SHP77 (cell line): ENCODE measurements around the gene AFDN.

Experiments
- DNase-seq, 2 experiments: peaks; one replicate each; lab custom pipeline; 2025; lab: John Stamatoyannopoulos, UW

Gene AFDN, protein sequence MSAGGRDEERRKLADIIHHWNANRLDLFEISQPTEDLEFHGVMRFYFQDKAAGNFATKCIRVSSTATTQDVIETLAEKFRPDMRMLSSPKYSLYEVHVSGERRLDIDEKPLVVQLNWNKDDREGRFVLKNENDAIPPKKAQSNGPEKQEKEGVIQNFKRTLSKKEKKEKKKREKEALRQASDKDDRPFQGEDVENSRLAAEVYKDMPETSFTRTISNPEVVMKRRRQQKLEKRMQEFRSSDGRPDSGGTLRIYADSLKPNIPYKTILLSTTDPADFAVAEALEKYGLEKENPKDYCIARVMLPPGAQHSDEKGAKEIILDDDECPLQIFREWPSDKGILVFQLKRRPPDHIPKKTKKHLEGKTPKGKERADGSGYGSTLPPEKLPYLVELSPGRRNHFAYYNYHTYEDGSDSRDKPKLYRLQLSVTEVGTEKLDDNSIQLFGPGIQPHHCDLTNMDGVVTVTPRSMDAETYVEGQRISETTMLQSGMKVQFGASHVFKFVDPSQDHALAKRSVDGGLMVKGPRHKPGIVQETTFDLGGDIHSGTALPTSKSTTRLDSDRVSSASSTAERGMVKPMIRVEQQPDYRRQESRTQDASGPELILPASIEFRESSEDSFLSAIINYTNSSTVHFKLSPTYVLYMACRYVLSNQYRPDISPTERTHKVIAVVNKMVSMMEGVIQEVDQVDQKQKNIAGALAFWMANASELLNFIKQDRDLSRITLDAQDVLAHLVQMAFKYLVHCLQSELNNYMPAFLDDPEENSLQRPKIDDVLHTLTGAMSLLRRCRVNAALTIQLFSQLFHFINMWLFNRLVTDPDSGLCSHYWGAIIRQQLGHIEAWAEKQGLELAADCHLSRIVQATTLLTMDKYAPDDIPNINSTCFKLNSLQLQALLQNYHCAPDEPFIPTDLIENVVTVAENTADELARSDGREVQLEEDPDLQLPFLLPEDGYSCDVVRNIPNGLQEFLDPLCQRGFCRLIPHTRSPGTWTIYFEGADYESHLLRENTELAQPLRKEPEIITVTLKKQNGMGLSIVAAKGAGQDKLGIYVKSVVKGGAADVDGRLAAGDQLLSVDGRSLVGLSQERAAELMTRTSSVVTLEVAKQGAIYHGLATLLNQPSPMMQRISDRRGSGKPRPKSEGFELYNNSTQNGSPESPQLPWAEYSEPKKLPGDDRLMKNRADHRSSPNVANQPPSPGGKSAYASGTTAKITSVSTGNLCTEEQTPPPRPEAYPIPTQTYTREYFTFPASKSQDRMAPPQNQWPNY (N-terminal part only)

DNA sequence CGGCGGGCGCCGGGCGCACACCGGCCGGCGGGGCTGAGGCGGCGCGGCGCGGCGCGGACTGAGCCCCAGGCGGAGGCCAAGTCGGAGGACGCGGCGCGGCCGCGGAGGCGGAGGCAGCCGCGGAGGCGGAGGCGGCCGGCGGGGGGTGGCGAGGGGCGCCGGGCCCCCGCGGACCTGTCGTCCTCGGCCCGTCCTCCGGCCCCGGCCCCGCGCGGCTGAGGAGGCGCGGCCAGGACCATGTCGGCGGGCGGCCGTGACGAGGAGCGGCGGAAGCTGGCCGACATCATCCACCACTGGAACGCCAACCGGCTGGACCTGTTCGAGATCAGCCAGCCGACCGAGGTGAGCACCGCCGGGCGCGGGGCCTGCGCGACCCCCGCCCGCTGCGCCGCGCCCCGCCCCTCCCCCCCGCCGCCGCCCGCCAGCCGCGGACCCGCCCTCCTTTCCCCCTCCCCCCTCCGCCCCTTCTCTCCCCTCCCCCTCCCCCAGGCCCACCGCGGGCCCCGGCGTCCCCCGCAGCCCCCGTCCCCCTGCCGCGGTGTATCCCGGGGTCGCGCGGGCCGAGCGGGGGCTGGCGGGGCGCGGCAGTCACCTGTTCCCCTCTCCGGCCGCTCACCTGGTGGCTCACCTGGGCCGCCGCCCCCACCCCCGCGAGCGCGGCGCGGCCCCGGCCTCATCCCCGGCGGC is at the start of gene AFDN:
TSS of gene AFDN (plus strand) at position 16 of the 687 bp plus-strand sequence. CDS start at position 238, 222 bp downstream.
- no peak for DNase-seq

DNA sequence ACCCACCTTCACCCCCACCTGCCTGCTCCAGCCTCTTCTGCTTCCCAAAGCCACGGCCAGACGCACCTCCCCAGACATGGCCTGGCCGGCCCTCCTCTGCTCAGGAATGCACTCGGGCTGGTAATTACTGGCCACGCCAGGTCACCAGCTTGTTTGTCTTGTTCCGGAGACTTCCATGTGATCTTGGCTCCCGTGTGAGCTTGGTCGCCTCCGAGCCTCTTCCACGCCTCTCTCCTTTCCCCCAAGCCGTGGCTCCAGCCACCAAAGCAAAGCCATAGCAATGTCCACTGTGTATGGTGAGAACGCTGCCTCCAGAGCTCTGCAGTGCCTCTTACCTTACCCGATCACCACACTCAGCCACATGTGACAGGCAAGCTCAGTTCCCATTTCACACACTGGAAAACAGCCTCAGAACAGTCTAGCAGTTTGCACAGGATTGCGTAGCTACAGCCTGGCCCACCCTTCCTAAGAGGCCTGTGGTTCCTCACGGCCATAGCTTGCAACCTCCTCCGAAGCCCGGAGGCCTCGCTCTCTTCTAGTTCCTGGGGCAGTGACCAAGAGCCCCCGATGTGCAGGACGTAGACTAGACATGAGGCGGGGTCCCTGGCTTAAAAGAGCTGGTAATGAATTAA is 48.1 kb upstream of the AFDN start:
- no peak for DNase-seq

DNA sequence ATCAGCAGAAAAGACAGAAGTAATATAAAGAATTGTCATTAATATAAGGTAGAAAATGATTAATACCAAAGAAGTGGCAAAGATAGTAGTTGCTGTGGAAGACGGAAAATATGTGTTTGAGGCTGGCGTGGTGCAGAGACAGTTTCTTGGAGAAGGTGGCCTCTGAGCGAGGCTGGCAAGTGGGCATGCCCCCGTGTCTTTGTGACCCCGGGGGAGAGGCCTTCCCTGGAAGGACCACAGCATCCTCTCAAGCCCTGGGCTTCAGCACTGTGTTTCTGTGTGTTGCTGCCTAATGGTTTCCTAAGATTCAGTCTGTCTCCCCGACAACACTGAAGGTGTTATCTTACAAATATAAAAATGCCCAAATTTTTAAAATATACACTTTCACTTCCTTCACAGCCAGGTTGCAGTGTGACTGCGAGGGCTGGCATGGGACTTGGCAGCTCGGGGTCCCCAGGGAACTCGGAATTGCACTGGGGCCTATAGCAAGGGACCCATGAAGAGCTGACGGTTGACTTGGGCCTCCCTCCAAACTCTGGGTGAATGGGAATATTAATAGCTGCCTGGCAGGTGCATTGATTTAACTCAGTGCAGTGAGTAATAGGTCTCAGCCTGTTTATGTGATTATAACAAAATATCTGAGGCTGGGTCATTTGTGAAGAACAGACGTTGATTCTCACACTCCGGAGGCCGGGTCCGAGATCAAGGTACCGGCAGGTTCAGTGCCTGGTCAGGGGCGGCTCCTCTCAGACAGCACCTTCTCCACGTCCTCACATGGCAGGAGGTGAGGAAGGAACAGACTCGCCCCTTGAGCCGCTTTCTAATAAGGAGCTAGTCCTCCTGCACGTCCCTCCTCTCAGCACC is 47.4 kb upstream of the AFDN start:
- no peak for DNase-seq

DNA sequence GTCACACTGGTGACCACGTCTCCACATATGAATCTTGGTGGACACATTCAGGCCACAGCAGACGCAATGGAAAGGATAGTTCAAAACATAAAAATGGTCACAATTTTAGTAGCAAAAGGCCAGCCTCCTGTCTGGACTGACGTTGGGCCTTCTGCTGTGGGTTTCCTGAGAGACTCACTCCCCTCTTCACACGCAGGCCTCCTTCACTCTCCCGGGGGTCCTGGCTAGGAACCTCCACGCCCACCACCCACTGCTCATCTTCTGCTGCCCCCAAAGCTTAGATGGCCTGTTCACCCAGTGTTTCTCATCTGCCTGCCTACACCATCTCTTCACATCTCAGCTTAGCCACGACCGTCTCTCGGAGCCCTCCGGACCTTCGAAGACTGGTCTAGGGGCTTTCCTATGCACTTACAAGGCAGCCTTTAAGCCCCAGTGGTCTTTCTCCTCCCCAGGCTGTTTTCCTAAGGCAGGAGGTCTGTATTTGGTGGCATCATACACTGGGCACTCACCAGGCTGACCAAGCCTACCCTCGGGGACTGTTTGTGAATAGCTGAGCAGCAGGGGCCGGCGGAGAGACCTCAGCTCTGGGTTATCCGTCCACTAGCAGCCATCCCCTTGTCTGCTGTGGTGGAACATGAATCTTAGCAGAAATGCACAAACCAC is 46.6 kb upstream of the AFDN start:
- no peak for DNase-seq

DNA sequence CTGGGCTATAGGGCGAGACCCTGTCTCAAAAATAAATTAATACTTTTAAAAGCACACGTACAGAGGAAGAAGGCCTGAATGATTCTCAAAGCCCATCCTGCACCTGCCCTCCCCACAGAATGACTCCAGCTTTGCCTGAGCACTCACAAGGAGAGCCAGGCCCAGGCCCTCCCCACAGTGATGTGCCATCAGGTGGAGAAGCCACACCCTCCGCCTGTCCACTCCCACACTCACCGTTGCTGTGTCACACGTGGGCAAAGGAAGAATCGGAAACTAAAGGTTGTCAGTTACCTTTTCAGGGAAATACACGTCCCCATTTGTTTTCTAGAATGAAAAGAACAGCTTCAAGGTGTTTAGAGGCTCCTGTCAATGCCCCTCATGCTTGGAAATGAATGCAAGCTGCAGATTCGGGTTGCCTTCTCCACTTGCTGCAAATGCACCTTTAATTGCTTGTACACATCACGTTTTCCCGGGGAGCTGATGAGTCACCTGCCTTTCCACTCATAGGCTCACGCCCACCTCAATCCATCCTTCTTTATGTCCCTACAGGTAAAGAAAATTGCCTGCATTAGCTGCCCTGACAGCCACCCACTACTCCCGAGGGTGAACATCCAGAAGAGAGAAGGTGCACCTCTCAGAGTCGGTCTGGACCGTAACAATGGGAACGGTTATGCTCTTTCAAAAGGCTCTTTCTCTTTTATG is 45.5 kb upstream of the AFDN start:
- no peak for DNase-seq

DNA sequence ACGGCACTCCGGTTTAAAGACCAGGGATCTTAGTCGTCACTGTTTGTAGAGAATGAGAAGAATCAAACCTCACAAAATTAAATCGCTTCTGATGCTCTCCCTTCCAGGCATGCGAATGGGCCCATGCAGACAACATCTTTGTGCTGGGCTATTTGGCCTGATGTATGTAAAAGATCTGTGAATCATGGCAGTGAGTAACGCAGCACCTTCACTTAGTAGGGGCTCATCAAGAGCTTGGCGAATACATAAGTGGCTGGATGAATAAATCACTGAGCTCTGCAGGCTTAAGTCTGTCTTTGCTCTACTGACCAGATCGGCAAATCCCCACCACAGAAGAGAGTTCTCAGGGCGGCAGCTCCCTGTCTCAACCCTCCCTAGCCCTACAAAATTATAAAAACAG is 44.8 kb upstream of the AFDN start:
- no peak for DNase-seq

DNA sequence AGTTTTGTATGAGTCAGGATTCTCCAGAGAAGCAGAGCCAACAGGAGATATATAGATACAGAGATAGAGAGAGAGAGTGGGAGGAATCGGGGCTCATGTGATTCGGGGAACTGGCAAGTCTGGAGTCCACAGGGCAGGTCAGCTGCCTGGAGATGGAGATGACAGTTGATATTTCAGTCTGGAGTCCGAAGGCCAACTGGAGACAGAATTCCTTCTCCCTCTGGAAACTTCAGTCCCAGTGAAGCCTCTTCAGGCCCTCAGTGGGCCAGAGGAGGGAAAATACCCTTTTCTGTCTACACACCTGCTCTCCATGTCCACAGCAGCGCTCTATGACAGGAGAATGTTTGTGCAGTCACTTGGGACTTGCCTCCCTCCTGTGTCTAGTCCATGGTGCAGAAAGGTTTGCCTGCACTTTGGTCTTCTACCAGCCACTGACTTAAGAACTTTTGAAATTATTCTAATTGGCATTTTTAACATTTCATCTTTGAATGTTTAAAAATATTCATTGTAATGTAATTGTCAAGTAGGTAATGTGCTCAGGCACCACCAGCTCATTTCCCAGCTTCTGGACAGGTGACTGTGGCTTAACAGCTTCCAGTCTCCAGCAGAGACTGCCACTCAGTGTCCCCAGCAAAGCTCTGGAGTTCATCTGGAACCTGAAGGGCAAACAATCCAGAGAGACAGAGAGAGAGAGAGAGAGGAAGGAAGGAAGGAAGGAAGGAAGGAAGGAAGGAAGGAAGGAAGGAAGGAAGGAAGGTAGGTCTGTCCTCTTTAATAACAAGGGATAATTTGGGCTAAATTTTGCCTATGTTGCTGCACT is 43.8 kb upstream of the AFDN start:
- DNase-seq = no peak

DNA sequence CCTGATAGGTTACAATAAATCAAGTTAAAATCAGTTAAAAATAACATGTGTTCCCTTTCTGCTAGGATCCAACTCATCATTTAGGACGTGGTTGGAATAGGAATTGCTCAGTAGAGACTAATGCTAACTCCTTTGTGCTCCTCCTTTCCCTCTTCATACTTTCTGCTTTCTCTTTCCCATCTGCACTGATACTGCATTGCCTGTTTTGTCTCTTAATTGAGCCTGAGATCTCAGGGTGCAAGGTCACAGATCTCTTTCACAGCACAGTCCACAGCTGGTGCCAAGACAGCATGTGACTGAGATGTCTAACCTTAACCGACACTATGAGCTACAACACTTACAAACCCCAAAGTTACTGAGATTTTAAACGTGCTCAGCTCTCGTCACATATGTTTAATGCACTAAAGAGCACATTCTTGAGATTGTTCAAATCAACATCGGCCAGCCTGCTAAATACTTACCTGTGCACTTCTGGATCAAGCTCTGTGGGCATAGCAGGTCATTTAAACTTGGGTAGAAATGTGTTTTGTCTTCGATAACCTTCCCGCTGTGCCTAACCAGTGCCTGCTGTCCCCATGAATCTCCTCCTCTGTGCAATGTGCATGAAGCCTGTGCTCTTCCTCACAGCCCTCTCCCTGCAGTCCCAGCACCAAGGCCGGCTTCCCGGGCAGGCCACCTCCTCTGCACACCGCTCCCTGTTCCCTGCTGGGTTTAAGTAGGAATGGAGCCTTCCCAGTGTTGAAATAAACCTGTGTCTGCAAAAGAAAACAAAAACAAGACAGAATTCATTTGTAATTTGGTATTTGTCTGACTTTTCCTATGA is 39.6 kb upstream of the AFDN start:
- DNase-seq = no peak

DNA sequence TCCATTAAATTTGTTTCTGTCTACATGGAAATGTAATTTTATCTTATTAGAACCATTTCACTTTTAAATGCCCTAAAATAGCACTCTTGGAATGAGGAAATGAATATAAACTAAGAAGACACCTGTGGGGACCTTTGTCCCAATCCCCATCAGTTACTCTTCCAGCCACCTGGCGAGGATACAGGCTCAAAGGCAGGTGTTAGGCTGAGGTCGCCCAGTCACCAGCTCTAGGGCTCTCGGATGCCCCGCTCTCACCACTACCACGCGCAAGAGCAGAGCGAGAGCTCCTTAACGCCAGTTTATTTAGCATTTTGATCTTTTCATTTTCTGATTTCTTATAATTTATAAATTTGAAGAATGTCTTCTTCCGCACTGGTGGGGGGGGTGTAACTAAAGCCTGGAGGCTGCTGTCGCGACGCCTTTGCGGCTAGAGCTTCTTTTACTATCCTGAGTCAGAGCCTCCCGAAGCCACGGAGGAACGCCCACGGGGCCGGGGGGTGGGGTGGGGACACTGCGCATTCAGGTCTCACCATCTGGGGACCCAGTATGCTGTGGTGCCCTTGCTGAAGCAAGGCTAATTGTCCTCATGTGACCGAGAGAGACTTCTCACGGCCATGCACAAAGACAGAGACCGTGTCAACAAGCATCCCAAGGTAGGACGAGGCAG is 38.7 kb upstream of the AFDN start:
- no peak for DNase-seq

DNA sequence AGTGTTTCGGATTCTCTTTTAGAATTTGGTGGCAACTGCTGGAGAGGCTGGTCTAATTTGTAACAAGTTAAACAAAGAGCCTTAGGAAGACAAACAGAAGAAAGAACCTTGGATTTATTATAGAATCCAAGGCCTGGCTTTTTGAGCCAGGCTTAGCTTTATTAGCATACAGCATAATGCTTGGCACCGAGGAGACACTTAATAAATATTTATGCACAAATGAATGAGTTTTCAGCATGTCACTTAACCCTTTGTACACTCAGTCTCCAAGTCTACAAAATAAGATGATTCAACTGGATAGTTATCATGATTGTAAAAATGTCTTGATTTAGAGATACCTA is 38.2 kb upstream of the AFDN start:
- no peak for DNase-seq

DNA sequence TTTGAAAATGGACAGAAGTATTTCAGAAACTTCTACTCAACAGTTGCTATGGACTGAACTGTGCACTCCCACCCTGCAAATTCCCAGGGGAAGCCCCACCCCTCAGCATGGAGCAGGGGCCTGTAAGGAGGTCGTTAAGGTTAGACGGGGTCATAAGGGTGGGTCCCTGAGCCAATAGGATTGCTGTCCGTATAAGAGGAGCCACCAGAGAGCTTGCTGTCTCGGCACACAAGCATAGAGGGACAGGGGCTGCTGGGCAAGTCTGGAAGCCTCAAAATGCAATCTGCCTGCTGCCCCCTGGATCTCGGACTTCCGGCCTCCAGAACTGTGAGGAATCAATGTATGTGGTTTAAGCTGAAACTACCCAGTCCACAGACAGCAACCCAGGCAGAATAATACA is 37.4 kb upstream of the AFDN start:
- no peak for DNase-seq

DNA sequence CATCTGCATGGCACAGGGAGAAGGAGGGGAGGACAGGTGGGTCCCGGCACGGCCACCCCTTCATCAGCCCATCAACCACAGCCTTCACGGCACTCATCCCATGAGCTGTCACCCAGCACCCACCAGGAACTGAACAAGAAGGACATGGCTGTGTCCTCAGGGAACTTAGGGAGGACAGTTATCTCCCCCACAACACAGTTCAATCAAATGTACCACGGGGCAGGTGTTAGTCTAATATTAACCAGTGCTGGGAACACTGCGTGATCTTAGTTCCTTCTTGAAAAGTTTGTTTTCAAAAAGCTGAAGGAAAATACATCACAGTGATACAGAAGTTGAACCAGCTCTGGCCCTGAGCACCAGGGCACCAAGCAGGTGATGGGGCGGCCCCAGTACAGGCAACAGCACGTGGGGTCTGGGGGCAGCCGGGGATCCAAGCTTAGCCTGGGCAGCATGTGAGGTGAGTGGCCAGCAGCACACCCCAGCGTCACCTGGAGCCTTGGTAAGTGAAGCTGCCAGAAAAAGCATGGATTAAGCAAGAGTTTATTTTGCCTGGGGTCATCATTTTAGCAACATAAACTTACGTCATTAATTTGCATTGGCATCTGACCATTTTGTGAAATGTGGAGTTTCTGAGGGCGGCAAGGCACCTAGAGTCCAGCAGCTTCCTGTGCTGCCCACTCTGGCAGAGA is 35.5 kb upstream of the AFDN start:
- DNase-seq = peak in 1 of 2 experiments; percentile 19

DNA sequence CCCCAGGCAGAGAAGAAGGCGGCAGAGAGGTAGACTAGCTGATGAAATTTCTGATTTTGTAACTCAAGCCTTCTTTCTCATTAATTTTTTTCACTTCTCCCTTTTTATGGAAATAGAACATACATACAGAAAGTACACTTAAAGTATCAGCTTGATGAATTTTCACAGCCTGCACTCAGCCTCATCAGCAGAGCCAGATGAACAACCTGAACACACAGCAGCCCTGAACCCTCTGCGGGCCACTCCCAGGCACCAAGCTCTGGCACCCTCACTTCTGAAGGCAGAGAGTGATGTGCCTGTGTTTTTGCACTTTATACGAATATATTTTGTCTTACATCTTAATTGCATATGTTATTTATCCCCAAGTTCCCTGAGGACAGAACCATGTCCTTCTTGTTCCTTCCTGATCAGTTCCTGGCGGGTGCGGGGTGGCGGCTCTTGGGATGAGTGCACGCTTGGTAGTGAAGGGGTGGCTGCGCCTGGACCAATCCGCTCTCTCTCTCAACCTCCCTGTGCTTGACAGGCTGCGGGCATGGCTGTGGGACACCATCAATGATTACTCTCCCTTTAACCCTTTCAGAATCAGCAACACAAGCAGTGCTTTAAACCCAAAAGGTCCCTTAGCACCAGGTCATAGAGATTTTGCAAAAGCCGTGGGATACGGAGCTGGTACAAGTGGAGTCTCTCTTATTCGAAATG is 34.8 kb upstream of the AFDN start:
- DNase-seq = no peak

DNA sequence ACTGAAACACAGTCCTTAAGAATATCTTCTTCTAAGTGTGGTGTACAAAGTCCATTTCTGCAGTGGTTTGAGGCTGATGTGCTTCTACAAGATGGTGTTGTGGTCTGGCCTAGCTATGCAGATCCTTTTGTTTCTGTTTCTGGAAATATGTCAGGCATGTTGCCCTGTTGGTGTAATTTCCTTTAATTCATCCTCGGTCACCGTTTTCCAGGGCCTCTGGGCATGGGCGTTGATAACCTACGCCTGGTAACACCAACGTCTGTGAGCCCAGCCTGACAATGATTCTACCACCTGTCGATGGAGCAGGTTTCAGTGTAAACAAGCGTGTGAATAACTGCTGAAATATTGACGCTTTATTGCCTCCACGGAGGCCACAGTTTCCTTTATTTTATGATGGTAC is 33.3 kb upstream of the AFDN start:
- DNase-seq = peak; percentile 25 to 39
